Activated T-helper 2 cell treated with anti-CD3 and anti-CD28 coated beads, Interferon-gamma antibody, Interleukin-2, Interleukin-4, amounts not matched to agents 10 μg/mL and 5 μg/mL and 100 μg/mL, durations not matched to agents 14 hours and 24 hours and 36 hours (primary cell): ENCODE results near the gene VAC14. TPM values are rescaled to one million over a fixed set of nuclear protein-coding genes. Genes with fewer than 3 reads are reported as not detected.

ENCODE experiments used
- DNase-seq: peaks from one replicate; pipeline ENCODE4 v3.0.0; 2021; ENCODE audit warnings: low spot score
- H3K27ac Mint-ChIP-seq: one replicate; pipeline ENCODE4 v1.8.0; 2021; ENCODE audit warnings: mixed read lengths
- H3K27me3 Mint-ChIP-seq: one replicate; pipeline ENCODE4 v1.8.0; 2021; ENCODE audit warnings: low read depth, mixed read lengths
- H3K36me3 Mint-ChIP-seq: one replicate; pipeline ENCODE4 v1.8.0; 2021; ENCODE audit warnings: low read depth, mixed read lengths
- H3K4me1 Mint-ChIP-seq: one replicate; pipeline ENCODE4 v1.8.0; 2021; ENCODE audit warnings: low read depth, mixed read lengths
- H3K4me3 Mint-ChIP-seq: one replicate; pipeline ENCODE4 v1.8.0; 2021; ENCODE audit warnings: low read depth, mild to moderate bottlenecking, moderate library complexity, mixed read lengths
- H3K9me3 Mint-ChIP-seq: one replicate; pipeline ENCODE4 v1.8.0; 2021; ENCODE audit warnings: mixed read lengths
- intact Hi-C: fragments of 100-400 bp; cut with micrococcal nuclease; formaldehyde crosslinking; loops from one replicate; pipeline ENCODE4 v1.15.1; 2023
- total RNA-seq: library from RNA; stranded (reverse); gene quantifications from 2 replicates; pipeline ENCODE4 v1.2.3, GENCODE V29; 2022

Gene VAC14
- total RNA-seq, 1 donor from 2014 or later, result 34.8 TPM

DNA sequence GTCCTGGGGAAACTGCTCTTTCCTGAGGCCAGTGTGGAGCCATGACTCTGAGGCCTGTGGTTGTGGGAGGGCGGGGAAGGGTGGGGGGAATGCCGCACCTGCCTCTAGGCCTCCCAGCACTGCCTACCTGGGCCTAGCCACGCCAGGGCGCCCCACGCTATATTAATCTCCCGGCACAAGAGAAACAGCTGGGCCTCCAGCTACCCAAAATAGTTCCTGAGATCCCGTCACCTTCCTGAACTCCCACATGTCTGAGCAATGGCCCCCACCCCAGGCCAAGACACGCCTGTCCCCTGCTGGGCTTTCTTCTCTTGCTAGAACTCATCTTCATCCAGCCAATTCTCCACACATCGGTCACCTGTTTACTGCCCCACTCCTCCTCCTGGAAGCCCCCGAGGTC, 102.1 kb downstream of the VAC14 start:
- no peaks in the 10 kb centered on the region for H3K36me3 Mint-ChIP-seq
- H3K4me3 Mint-ChIP-seq, result no peak overlapping the region
- H3K27me3 Mint-ChIP-seq, result no peaks in the 10 kb centered on the region
- intact Hi-C loops, result no loop called here
- DNase-seq, result no peak
- peaks cover 12% of the 10 kb centered on the region for H3K4me1 Mint-ChIP-seq
- no peak overlapping the region for H3K27ac Mint-ChIP-seq
- H3K9me3 Mint-ChIP-seq, result no peaks in the 10 kb centered on the region

DNA sequence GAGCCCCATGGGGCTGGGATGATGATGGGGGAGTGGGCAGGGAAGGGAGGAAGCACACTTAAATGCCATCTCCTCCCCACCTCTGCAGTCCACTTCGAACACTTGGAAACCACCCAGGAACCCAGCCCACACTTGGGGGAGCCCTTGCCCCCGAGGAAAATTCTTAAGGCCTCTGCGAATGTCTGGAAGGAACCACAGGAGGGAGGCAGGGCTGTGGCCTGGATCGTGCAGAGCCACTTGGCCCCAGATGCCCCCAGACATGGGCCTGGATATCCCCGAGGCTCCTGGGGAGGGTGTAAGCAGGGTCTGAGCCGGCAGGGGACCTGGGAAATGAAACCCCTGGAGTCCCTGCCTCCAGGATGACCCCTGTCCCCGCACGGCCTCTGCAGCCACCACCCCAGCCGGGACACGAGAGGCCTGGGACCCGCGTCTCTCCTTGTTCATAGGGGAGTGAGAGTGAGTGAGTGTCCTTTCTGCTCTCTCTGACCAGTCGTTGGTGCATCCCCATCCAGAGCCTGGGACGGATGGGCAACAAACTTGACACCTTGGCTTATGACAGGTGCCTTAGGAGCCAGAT, 103.3 kb downstream of the VAC14 start:
- Mint-ChIP-seq H3K4me1 (peaks cover 12% of the 10 kb centered on the region), H3K36me3 (no peaks in the 10 kb centered on the region), H3K4me3 (no peak overlapping the region), H3K27ac (no peak overlapping the region), H3K9me3 (no peaks in the 10 kb centered on the region), H3K27me3 (no peaks in the 10 kb centered on the region)
- no peak for DNase-seq
- intact Hi-C loops, result no loop called here

DNA sequence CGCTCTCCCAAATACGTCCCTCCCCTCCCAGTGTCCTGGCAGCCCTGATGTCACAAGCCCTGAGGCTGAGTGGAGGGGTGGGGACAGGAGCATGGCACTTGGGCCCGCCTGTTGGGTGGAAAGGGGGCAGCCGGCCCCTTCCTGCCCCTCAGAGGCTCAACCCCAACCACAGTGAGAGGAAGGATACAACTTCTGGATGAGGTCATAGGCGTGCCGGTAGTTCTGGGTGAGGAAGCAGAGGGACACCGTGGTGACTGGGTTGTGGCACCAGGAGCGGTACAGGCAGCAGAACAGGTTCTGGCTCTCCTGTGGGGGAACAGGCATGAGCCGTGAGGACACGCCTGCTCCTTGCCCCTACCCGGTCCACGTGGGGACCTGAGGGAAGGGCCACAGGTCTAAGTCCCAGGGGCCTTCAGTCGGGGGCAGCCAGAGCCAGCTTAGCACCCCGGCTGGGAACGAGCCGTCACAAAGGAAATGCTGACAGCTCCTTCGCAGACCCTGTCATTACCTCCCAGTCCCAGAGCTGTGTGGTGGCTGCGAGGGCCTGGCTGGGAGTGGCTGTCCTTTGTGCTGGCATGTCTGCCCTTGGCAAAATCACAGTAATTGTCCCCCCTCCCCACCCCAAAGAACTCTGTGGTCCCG, 103.9 kb downstream of the VAC14 start:
- no peak overlapping the region for H3K27ac Mint-ChIP-seq

DNA sequence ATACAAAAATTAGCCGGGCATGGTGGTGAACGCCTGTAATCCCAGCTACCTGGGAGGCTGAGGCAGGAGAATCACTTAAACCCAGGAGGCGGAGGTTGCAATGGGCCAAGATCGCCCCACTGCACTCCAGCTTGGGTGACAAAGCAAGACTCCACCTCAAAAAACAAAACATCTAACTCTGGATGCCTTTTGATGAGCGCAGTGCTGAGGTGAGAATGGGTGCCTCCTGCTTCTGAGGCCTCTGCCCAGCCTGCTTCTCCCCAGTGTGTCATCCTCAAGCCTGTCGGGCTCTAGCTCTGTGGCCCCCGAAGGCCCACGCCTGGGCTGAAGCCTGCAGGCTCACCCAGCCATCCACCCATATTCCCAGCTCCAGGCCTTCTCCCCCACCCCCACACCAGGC, 104.6 kb downstream of the VAC14 start:
- no peak for DNase-seq
- H3K4me1 Mint-ChIP-seq, result peaks cover 12% of the 10 kb centered on the region
- H3K27me3 Mint-ChIP-seq, result no peaks in the 10 kb centered on the region
- no peak overlapping the region for H3K4me3 Mint-ChIP-seq
- intact Hi-C loops, result no loop called here
- no peaks in the 10 kb centered on the region for H3K36me3 Mint-ChIP-seq
- peak overlapping the region; percentile 22 for H3K27ac Mint-ChIP-seq
- H3K9me3 Mint-ChIP-seq, result no peaks in the 10 kb centered on the region

More for the DNA sequence above, 103.9 kb downstream of the VAC14 start:
- Mint-ChIP-seq H3K4me3 (no peak overlapping the region), H3K36me3 (no peaks in the 10 kb centered on the region), H3K27me3 (no peaks in the 10 kb centered on the region), H3K9me3 (no peaks in the 10 kb centered on the region), H3K4me1 (peaks cover 12% of the 10 kb centered on the region)
- intact Hi-C loops, result no loop called here
- no peak for DNase-seq

DNA sequence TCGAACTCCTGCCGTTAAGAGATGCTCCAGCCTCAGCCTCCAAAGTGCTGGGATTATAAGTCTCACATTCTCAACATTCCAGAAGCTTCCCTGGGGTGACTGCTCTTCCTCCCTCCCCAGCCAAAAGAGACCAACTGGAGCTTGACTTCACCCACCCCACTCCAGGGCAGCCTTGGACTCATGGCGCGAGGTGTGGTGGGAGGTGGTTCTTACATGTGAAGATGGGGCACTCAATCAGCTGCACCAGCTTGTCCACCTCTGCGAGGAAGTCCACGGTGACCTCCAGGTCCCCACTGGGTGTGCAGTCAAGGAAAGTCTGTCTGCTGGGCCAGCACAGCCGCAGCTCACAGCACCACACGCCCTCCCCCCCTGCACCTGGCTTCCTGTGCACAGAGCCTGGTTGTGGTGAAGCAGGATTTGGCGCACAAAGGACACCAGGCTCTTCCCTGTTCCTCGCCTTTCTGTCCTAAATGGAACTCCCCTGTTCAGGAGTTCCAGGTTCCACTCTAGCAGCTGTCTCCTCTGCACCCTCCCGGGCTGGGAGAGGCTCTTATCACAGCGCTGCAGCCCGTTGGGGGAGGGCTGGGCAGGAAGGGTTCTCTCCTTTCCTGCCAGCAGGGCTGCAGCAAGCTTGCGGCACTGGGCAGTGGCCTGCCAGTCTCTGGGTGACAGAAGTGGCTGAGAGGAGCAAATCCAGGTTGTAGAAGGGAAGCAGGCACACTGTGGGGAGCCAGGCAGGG, 105.5 kb downstream of the VAC14 start:
- H3K27me3 Mint-ChIP-seq, result no peaks in the 10 kb centered on the region
- H3K9me3 Mint-ChIP-seq, result no peaks in the 10 kb centered on the region
- no peak for DNase-seq
- no peaks in the 10 kb centered on the region for H3K36me3 Mint-ChIP-seq
- H3K27ac Mint-ChIP-seq, result no peak overlapping the region
- H3K4me3 Mint-ChIP-seq, result peak overlapping the region; percentile 18
- H3K4me1 Mint-ChIP-seq, result peaks cover 12% of the 10 kb centered on the region
- intact Hi-C loops, result no loop called here

DNA sequence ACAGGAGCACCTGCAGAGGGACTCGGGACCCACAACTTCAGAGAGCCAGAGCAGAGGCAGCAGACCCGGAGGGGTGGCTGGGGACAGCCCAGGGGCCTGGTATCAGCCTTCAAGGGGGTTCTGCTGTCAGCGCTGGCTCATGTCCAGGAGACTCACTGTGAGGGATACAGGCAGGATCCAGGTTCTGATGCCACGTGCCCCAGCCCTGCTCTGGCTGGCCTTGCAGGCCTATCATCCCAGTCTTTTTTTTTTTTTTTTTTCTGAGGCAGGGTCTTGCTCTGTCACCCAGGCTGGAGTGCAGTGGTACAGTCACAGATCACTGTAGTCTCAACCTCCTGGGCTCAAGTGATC, 106.1 kb downstream of the VAC14 start:
- no peak overlapping the region for H3K4me3 Mint-ChIP-seq
- no peaks in the 10 kb centered on the region for H3K9me3 Mint-ChIP-seq
- H3K4me1 Mint-ChIP-seq, result peaks cover 12% of the 10 kb centered on the region
- H3K27me3 Mint-ChIP-seq, result no peaks in the 10 kb centered on the region
- DNase-seq, result no peak
- no peaks in the 10 kb centered on the region for H3K36me3 Mint-ChIP-seq
- intact Hi-C loops, result no loop called here
- H3K27ac Mint-ChIP-seq, result no peak overlapping the region

DNA sequence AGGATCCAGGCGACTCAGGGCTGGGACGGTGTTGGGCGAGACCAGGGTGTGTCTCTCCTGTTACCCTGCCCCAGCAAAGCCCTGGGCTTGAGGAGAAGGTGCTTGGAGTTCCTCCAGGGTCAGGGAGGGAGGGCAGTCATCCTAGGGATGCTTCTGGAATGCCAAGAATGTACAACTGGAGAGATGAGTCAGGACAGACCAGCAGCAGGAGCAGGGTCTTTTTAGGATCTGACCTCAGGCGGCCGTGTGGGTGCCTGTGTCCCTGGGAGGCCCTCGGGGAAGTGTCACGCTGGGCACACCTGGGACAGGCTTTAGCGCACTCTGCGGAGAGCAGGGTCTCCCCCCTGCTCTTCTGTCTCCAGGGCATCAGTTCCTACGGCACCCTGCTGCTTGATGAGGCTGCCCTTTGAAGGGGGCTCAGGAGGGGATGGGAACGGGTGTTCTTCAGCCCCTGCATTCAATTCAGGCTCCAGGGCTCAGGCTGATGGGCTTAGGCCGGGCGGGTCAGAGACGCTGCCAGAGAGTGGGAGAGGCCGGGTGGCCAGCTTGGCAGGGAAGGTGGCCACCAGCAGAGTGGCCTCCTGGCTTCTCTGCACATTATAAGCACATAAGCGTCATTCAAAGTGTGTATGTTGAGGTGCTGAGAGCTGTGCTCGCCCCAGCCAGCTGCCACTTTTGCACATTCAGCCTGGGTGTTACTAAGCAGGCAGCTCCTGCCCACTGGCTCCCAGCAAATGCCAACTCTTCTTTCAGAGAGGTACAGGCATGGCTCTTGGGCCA, 106.7 kb downstream of the VAC14 start:
- H3K4me1 Mint-ChIP-seq, result peaks cover 12% of the 10 kb centered on the region
- no peaks in the 10 kb centered on the region for H3K9me3 Mint-ChIP-seq
- H3K27me3 Mint-ChIP-seq, result no peaks in the 10 kb centered on the region
- DNase-seq, result no peak
- intact Hi-C loops, result no loop called here
- H3K27ac Mint-ChIP-seq, result no peak overlapping the region
- H3K4me3 Mint-ChIP-seq, result no peak overlapping the region
- no peaks in the 10 kb centered on the region for H3K36me3 Mint-ChIP-seq

DNA sequence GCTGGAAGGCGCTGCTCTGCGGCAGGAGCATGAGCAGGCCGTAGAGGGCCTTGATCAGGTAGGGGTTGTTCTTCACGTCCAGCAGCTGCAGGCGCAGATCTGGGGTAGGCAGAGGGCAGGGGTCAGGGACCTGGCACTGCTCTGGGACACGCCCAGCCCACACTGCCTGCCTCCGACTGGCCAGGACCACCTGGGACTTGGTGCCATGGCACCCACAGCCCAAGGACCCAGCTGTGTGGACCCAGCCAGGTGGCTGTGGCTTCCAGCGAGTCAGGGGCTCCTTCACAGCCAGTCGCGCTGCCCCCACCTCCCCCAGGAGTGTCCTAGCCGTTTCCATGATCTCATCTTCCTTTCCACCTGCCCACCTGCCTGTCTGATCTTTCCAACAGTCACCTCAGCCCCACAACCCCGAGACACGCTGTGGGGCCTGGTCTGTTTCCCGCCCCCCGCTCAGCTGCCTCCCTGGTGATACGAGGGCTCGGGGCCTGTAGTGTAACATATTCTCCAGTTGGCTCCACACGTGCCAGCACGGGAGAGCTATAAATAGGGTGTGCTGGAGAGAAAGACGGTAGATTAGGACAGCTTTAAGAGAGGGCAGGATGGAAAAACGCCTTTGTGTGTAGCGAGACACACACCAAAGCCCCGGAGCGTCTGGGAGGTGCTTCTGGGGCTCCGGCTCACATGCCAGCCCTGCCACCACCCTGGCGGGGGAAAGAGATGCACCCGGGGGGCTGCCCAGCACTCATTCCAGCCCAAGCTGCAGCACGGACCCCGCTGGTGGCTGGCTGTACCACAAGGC, 107.9 kb downstream of the VAC14 start:
- no peaks in the 10 kb centered on the region for H3K9me3 Mint-ChIP-seq

GRCh38 chr16:70692130-70692872, 108.7 kb downstream of the VAC14 start:
- intact Hi-C loops, result no loop called here

More for the DNA sequence above, 107.9 kb downstream of the VAC14 start:
- Mint-ChIP-seq H3K4me1 (peaks cover 12% of the 10 kb centered on the region), H3K27me3 (no peaks in the 10 kb centered on the region), H3K27ac (no peak overlapping the region), H3K4me3 (no peak overlapping the region), H3K36me3 (no peaks in the 10 kb centered on the region)
- intact Hi-C loops, result no loop called here
- no peak for DNase-seq

DNA sequence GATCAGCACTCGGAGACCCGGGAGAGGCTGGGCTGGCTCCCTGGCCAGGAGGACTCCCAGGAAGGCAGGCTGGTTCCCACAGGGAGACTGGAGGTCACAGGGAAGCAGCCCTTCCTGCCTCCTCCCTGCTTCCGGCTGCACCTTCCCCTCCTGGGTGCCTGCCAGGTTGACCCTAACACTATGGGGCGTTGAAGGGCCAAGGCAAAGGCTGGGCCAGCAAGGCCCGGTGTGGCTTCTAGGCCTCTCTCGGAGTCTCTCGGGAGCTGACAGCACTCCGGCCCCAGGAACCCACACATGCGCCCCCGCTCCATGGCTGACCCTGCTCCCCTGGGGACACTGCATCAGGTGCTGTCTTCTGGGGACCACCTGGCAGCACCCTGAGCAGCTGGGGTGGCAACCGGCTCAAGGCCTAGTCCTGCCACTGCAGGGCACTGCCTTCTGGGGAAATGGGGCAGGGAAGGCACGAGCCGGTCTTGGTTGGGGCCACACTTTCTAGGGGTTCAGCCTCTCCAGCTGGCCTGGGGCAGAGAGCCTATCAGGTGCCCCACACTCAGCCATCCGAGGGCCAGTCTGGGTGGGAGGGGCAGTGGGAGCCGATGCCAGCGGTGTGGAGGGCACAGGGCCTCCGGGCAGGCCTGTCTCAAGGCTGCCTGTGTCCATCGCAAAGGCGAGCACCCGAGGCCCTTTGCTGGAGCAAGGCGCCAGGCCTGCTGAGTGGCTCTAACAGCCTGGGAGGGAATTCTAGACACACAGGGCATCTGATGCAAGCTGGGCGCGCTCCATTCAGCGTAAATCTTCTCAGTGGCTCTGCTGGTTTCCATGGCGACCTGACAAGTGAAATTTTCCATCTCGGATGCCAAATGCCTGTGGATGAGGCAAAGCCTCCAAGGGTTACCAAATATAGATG, 109.5 kb downstream of the VAC14 start:
- Mint-ChIP-seq H3K27me3 (peaks cover 2% of the 10 kb centered on the region), H3K4me3 (no peak overlapping the region), H3K36me3 (no peaks in the 10 kb centered on the region), H3K4me1 (peaks cover 10% of the 10 kb centered on the region), H3K27ac (no peak overlapping the region), H3K9me3 (no peaks in the 10 kb centered on the region)
- DNase-seq, result no peak
- intact Hi-C loops, result no loop called here

More at GRCh38 chr16:70692130-70692872, 108.7 kb downstream of the VAC14 start:
- Mint-ChIP-seq H3K9me3 (no peaks in the 10 kb centered on the region), H3K4me1 (peaks cover 12% of the 10 kb centered on the region), H3K27ac (no peak overlapping the region), H3K36me3 (no peaks in the 10 kb centered on the region), H3K4me3 (no peak overlapping the region), H3K27me3 (no peaks in the 10 kb centered on the region)
- no peak for DNase-seq
